Liver (tissue), 9 donors: Measurements from ENCODE around the gene ZNF304. TPM values are rescaled to one million over a fixed set of nuclear protein-coding genes. Genes with fewer than 3 reads are reported as not detected.

Experiments used
- DNase-seq: peaks from one replicate; pipeline ENCODE4 v3.0.0-alpha.2; 2017; ENCODE audit warnings: low spot score
- H3K27ac ChIP-seq, 2 donors: one replicate each; pipeline ENCODE4 v1.7.0; 2013; ENCODE audit warnings: inconsistent platforms in 2 of 2, low read length in 2 of 2, control low read depth in 1 of 2, low read depth in 1 of 2, mild to moderate bottlenecking in 1 of 2
- H3K27me3 ChIP-seq, 4 donors: one replicate each; pipeline versions ENCODE4 v1.6.1 to v1.7.0; 2013; ENCODE audit warnings: low read length in 3 of 4, inconsistent platforms in 1 of 4, mild to moderate bottlenecking in 1 of 4, moderate library complexity in 1 of 4; ENCODE audit not compliant: control insufficient read depth in 4 of 4, insufficient read depth in 4 of 4
- H3K36me3 ChIP-seq, 4 donors: one replicate each; pipeline versions ENCODE4 v1.6.1 to v1.7.0; 2013; ENCODE audit warnings: low read length in 3 of 4, mild to moderate bottlenecking in 3 of 4, low read depth in 1 of 4, moderate library complexity in 1 of 4; ENCODE audit not compliant: control insufficient read depth in 4 of 4, insufficient read depth in 3 of 4
- H3K4me1 ChIP-seq, 4 donors: one replicate each; pipeline versions ENCODE4 v1.6.1 to v1.7.0; 2013; ENCODE audit warnings: low read length in 3 of 4, mild to moderate bottlenecking in 3 of 4, moderate library complexity in 1 of 4; ENCODE audit not compliant: control insufficient read depth in 4 of 4, insufficient read depth in 4 of 4
- H3K4me3 ChIP-seq, 3 donors: one replicate each; pipeline versions ENCODE4 v1.6.1 to v1.7.0; 2013; ENCODE audit warnings: low read length in 3 of 3, control low read depth in 1 of 3, low read depth in 1 of 3, mild to moderate bottlenecking in 1 of 3
- H3K9ac ChIP-seq, 2 donors: one replicate each; pipeline ENCODE4 v1.7.0; 2013; ENCODE audit warnings: low read length in 2 of 2, mild to moderate bottlenecking in 2 of 2, moderate library complexity in 2 of 2, control low read depth in 1 of 2, low read depth in 1 of 2
- H3K9me3 ChIP-seq, 4 donors: one replicate each; pipeline versions ENCODE4 v1.6.1 to v1.7.0; 2013; ENCODE audit warnings: low read length in 3 of 4; ENCODE audit not compliant: control insufficient read depth in 4 of 4
- EGR1 ChIP-seq, 2 donors: IDR thresholded peaks; 2 replicates each; pipeline ENCODE4 v1.6.1; 2016 to 2018; ENCODE audit warnings: antibody characterized with exemption in 2 of 2, low read depth in 2 of 2
- FOXA1 ChIP-seq: IDR thresholded peaks from 2 replicates; pipeline ENCODE4 v1.6.1; 2016; ENCODE audit warnings: antibody characterized with exemption
- FOXA2 ChIP-seq: IDR thresholded peaks from 2 replicates; pipeline ENCODE4 v1.6.1; 2016; ENCODE audit warnings: antibody characterized with exemption
- GABPA ChIP-seq, 2 donors: IDR thresholded peaks in 1 of 2; conservative IDR thresholded peaks in 1 of 2; 2 replicates each; pipeline ENCODE4 v1.6.1; 2016; ENCODE audit warnings: antibody characterized with exemption in 2 of 2, mild to moderate bottlenecking in 1 of 2, moderate library complexity in 1 of 2
- HNF4A ChIP-seq, 2 donors: conservative IDR thresholded peaks; 2 replicates each; pipeline ENCODE4 v1.6.1; 2016; ENCODE audit warnings: antibody characterized with exemption in 2 of 2, mild to moderate bottlenecking in 2 of 2
- JUND ChIP-seq, 2 donors: IDR thresholded peaks; 2 replicates each; pipeline ENCODE4 v1.6.1; 2016; ENCODE audit warnings: antibody characterized with exemption in 2 of 2
- NR2F2 ChIP-seq: IDR thresholded peaks from 2 replicates; pipeline ENCODE4 v1.6.1; 2016; ENCODE audit warnings: antibody characterized with exemption
- RAD21 ChIP-seq, 2 donors: IDR thresholded peaks; 2 replicates each; pipeline ENCODE4 v1.6.1; 2016; ENCODE audit warnings: antibody characterized with exemption in 2 of 2, mild to moderate bottlenecking in 2 of 2
- RXRA ChIP-seq, 2 donors: IDR thresholded peaks; 2 replicates each; pipeline ENCODE4 v1.6.1; 2017 to 2018; ENCODE audit warnings: antibody characterized with exemption in 2 of 2, mild to moderate bottlenecking in 1 of 2
- SP1 ChIP-seq: IDR thresholded peaks from 2 replicates; pipeline ENCODE4 v1.6.1; 2018; ENCODE audit warnings: antibody characterized with exemption, mild to moderate bottlenecking
- YY1 ChIP-seq: IDR thresholded peaks from 2 replicates; pipeline ENCODE4 v1.6.1; 2016; ENCODE audit warnings: antibody characterized with exemption, mild to moderate bottlenecking
- WGBS: extraction: QIAGEN DNeasy Blood & Tissue Kit; methylation state at CpG from one replicate; pipeline ENCODE4 v1.1.7; 2013; 5-methylcytosine and 5-hydroxymethylcytosine counted together
- polyA plus RNA-seq, 2 donors: library from polyadenylated mRNA; stranded (reverse) in 1 of 2; unstranded in 1 of 2; fragments of 200-250 nt in 1 of 2; fragments of >200 nt in 1 of 2; fragmentation: Nextera tagmentation in 1 of 2; extraction: Ambion mirVana in 1 of 2; gene quantifications; one replicate each; pipeline versions ENCODE4 v1.2.1 to v1.2.3, GENCODE V29; 2013 to 2015
- total RNA-seq, 2 donors: library from RNA; depleted of rRNA; stranded (reverse); fragments of >200 nt; gene quantifications; one replicate each; pipeline ENCODE4 v1.2.3, GENCODE V29; 2014
- TF ChIP-seq, protein P1 (sequence below): IDR thresholded peaks from 2 replicates; pipeline ENCODE4 v1.6.1; 2016; ENCODE audit warnings: antibody characterized with exemption, mild to moderate bottlenecking
- TF ChIP-seq, protein P2 (sequence below): IDR thresholded peaks from 2 replicates; pipeline ENCODE4 v1.6.1; 2016; ENCODE audit warnings: antibody characterized with exemption
- TF ChIP-seq, protein P3 (sequence below): IDR thresholded peaks from 2 replicates; pipeline ENCODE4 v1.6.1; 2016; ENCODE audit warnings: antibody characterized with exemption
- TF ChIP-seq, protein P4 (sequence below): fragments of 150-350 bp; IDR thresholded peaks from 2 replicates; pipeline ENCODE4 v1.5.1; 2017; ENCODE audit warnings: improper control_type of control experiment, low read depth, low read length; ENCODE audit not compliant: missing input control
- donor health status: healthy.
- donor health status: healthy.
- donor health status: healthy.
- donor health status: healthy.
- donor health status: healthy.

Gene ZNF304
- total RNA-seq (1 to 10 TPM; 3.2 to 5.6 TPM), polyA plus RNA-seq (1 to 10 TPM in 1 of 2 donors, under 1 TPM in 1; 0.90 to 1.3 TPM)

DNA sequence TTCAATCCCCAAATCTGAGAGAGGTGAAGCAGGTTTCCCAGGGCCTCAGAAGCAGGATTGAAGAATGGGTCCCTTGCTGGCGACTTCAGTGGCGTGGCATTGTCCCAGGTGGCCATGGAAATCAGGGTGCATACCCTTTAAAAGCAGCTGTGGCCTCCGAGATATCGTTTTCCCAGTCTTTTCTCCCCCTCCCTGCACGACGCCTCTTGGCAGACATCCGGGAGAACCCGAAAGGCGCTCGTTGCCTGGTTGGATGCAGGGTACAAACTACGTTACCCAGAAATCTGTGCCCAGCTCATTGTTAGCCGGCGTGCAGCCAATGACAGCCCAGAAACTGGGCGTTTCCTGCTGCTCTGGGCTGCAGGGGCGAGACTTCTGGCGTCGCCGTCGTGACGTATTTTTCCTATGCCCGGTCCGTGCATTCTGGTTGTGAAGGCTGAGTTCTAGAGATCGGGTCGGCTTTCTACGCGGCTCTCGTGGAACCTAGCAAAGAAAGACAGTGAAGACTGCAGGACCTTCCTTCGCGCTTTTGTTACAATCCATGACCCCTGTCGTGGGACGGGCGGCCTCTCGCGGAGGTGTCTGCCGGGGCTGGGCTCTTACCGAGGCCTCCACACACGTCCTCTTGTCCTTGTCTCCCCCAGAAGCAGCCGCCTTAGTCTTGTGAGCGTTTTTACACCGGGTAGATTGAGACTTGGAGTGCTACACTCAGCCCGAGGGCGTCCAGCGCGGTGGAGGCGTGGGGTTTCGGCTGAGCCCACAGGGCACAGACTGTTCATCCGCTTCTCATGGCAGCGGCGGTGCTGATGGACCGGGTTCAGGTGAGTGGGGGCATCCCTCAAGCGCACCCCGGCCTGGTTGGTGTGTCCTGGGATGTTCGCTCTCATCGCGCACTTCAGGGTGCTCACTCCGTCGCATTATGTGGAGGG, at the start of gene ZNF304:
Gene ZNF304 (plus strand): TSS at position 395 of the 929 bp plus-strand sequence. CDS start 394 bp downstream, at position 789.
- WGBS: 3% methylated on average over 57 of the region's 57 CpGs
- TF ChIP-seq HNF4A (conservative IDR thresholded peaks at IDR 0.05) (peak; percentile 26 to 37), FOXA2 (no peak), RAD21 (IDR thresholded peaks at IDR 0.05) (peak; percentile 37 to 53), JUND (IDR thresholded peaks at IDR 0.05) (no peak), NR2F2 (no peak), SP1 (peak; percentile 71), YY1 (peak; percentile 78), EGR1 (IDR thresholded peaks at IDR 0.05; ENCODE audit: low read depth in 2 of 2) (peak in 1 of 2 donors; percentile 23), RXRA (IDR thresholded peaks at IDR 0.05) (peak; percentile 22 to 23), FOXA1 (no peak), GABPA (IDR thresholded peaks at IDR 0.05 in 1 of 2, conservative IDR thresholded peaks at IDR 0.05 in 1 of 2) (peak; percentile 57 to 94)
- TF ChIP-seq, protein P1, sequence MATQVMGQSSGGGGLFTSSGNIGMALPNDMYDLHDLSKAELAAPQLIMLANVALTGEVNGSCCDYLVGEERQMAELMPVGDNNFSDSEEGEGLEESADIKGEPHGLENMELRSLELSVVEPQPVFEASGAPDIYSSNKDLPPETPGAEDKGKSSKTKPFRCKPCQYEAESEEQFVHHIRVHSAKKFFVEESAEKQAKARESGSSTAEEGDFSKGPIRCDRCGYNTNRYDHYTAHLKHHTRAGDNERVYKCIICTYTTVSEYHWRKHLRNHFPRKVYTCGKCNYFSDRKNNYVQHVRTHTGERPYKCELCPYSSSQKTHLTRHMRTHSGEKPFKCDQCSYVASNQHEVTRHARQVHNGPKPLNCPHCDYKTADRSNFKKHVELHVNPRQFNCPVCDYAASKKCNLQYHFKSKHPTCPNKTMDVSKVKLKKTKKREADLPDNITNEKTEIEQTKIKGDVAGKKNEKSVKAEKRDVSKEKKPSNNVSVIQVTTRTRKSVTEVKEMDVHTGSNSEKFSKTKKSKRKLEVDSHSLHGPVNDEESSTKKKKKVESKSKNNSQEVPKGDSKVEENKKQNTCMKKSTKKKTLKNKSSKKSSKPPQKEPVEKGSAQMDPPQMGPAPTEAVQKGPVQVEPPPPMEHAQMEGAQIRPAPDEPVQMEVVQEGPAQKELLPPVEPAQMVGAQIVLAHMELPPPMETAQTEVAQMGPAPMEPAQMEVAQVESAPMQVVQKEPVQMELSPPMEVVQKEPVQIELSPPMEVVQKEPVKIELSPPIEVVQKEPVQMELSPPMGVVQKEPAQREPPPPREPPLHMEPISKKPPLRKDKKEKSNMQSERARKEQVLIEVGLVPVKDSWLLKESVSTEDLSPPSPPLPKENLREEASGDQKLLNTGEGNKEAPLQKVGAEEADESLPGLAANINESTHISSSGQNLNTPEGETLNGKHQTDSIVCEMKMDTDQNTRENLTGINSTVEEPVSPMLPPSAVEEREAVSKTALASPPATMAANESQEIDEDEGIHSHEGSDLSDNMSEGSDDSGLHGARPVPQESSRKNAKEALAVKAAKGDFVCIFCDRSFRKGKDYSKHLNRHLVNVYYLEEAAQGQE: peak; percentile 21
- TF ChIP-seq, protein P2, sequence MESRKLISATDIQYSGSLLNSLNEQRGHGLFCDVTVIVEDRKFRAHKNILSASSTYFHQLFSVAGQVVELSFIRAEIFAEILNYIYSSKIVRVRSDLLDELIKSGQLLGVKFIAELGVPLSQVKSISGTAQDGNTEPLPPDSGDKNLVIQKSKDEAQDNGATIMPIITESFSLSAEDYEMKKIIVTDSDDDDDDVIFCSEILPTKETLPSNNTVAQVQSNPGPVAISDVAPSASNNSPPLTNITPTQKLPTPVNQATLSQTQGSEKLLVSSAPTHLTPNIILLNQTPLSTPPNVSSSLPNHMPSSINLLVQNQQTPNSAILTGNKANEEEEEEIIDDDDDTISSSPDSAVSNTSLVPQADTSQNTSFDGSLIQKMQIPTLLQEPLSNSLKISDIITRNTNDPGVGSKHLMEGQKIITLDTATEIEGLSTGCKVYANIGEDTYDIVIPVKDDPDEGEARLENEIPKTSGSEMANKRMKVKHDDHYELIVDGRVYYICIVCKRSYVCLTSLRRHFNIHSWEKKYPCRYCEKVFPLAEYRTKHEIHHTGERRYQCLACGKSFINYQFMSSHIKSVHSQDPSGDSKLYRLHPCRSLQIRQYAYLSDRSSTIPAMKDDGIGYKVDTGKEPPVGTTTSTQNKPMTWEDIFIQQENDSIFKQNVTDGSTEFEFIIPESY: peak; percentile 92
- TF ChIP-seq, protein P3, sequence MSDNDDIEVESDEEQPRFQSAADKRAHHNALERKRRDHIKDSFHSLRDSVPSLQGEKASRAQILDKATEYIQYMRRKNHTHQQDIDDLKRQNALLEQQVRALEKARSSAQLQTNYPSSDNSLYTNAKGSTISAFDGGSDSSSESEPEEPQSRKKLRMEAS: peak; percentile 61
- TF ChIP-seq, protein P4, sequence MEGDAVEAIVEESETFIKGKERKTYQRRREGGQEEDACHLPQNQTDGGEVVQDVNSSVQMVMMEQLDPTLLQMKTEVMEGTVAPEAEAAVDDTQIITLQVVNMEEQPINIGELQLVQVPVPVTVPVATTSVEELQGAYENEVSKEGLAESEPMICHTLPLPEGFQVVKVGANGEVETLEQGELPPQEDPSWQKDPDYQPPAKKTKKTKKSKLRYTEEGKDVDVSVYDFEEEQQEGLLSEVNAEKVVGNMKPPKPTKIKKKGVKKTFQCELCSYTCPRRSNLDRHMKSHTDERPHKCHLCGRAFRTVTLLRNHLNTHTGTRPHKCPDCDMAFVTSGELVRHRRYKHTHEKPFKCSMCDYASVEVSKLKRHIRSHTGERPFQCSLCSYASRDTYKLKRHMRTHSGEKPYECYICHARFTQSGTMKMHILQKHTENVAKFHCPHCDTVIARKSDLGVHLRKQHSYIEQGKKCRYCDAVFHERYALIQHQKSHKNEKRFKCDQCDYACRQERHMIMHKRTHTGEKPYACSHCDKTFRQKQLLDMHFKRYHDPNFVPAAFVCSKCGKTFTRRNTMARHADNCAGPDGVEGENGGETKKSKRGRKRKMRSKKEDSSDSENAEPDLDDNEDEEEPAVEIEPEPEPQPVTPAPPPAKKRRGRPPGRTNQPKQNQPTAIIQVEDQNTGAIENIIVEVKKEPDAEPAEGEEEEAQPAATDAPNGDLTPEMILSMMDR: no peak
- H3K27ac ChIP-seq: peak within 1 kb of the TSS; percentile 45 to 70

More for the DNA sequence above, at the start of gene ZNF304:
- peaks cover 3 to 20% (median 13%) of the 10 kb centered on the region in 4 donors for H3K4me1 ChIP-seq
- H3K9me3 ChIP-seq: peaks cover 16 to 35% (median 30%) of the 10 kb centered on the region in 4 donors
- peaks cover 6 to 36% (median 30%) of the 10 kb centered on the region in 4 donors for H3K36me3 ChIP-seq
- peaks cover 0 to 3% (median 0%) of the 10 kb centered on the region in 4 donors for H3K27me3 ChIP-seq
- DNase-seq: peak; percentile 86
- peak within 1 kb of the TSS; percentile 80 to 100 (median 83) for H3K4me3 ChIP-seq
- peak within 1 kb of the TSS; percentile 53 to 95 for H3K9ac ChIP-seq
